ENCODE results near the gene SPIRE1.

DNA sequence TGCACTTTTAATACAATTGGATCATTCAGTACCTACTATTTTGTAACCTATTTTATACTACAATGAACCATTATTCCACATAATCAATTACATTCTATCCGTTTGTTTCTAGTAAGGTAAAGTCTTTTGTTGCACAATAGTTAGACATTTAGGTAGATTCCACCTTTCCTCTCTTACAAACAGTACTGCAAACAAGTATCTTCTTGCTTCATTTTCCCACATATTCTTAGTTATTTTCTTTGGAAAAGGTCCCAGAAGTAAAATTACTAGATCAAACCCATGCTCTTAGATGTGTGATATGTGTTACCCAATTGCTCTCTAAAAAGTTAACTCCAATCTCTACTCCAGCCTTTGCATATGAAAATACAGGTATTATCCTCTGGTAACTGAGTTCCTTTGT lies 49.6 kb downstream of the SPIRE1 start:
- no peak for TF ChIP-seq CTCF (IDR thresholded peaks at IDR 0.05)
- peak; percentile 55 for TF ChIP-seq POLR2AphosphoS5 (IDR thresholded peaks at IDR 0.05)

Measured in prostate gland (tissue), 2 donors.